ENCODE measurements around the gene MRPL17. TPM values are rescaled to one million over a fixed set of nuclear protein-coding genes. Genes with fewer than 3 reads are reported as not detected.

MRPL17 gene
- total RNA-seq, 1 donor from 2014 or later = 121 TPM

- Mint-ChIP-seq H3K4me1 (ENCODE audit: low read depth) (no peaks in the 10 kb centered on the region), H3K4me3 (no peak overlapping the region), H3K27ac (no peak overlapping the region), H3K27me3 (ENCODE audit: insufficient read depth) (no peaks in the 10 kb centered on the region), H3K9me3 (no peaks in the 10 kb centered on the region), H3K36me3 (ENCODE audit: low read depth) (no peaks in the 10 kb centered on the region)
- intact Hi-C loops (cut with micrococcal nuclease) = no loop called here
- no peak for DNase-seq (ENCODE audit: low spot score)
Measured at GRCh38 chr11:6646576-6646917, 36.6 kb downstream of the MRPL17 start.

GRCh38 chr11:6646071-6646470, 37.1 kb downstream of the MRPL17 start:
- H3K4me1 Mint-ChIP-seq (ENCODE audit: low read depth) = no peaks in the 10 kb centered on the region
- DNase-seq (ENCODE audit: low spot score) = no peak
- H3K27ac Mint-ChIP-seq = no peak overlapping the region
- H3K27me3 Mint-ChIP-seq (ENCODE audit: insufficient read depth) = no peaks in the 10 kb centered on the region
- intact Hi-C loops (cut with micrococcal nuclease) = no loop called here
- H3K36me3 Mint-ChIP-seq (ENCODE audit: low read depth) = no peaks in the 10 kb centered on the region
- H3K4me3 Mint-ChIP-seq = no peak overlapping the region
- H3K9me3 Mint-ChIP-seq = no peaks in the 10 kb centered on the region

GRCh38 chr11:6642957-6643356, 40.2 kb downstream of the MRPL17 start:
- DNase-seq (ENCODE audit: low spot score) = no peak
- H3K4me1 Mint-ChIP-seq (ENCODE audit: low read depth) = peaks cover 6% of the 10 kb centered on the region
- no peak overlapping the region for H3K4me3 Mint-ChIP-seq
- H3K27me3 Mint-ChIP-seq (ENCODE audit: insufficient read depth) = no peaks in the 10 kb centered on the region
- no peaks in the 10 kb centered on the region for H3K9me3 Mint-ChIP-seq
- H3K27ac Mint-ChIP-seq = no peak overlapping the region
- H3K36me3 Mint-ChIP-seq (ENCODE audit: low read depth) = no peaks in the 10 kb centered on the region
- intact Hi-C loops (cut with micrococcal nuclease) = no loop called here

GRCh38 chr11:6640985-6641701, 42.0 kb downstream of the MRPL17 start:
- no peak for DNase-seq (ENCODE audit: low spot score)
- Mint-ChIP-seq H3K4me3 (no peak overlapping the region), H3K27ac (no peak overlapping the region), H3K4me1 (ENCODE audit: low read depth) (peaks cover 6% of the 10 kb centered on the region), H3K36me3 (ENCODE audit: low read depth) (no peaks in the 10 kb centered on the region), H3K27me3 (ENCODE audit: insufficient read depth) (no peaks in the 10 kb centered on the region), H3K9me3 (no peaks in the 10 kb centered on the region)
- intact Hi-C loops (cut with micrococcal nuclease) = no loop called here

GRCh38 chr11:6640036-6640984, 42.8 kb downstream of the MRPL17 start:
- Mint-ChIP-seq H3K9me3 (no peaks in the 10 kb centered on the region), H3K4me3 (no peak overlapping the region), H3K4me1 (ENCODE audit: low read depth) (peaks cover 6% of the 10 kb centered on the region), H3K36me3 (ENCODE audit: low read depth) (no peaks in the 10 kb centered on the region), H3K27ac (no peak overlapping the region), H3K27me3 (ENCODE audit: insufficient read depth) (no peaks in the 10 kb centered on the region)
- DNase-seq (ENCODE audit: low spot score) = no peak
- intact Hi-C loops (cut with micrococcal nuclease) = no loop called here

- Mint-ChIP-seq H3K9me3 (no peaks in the 10 kb centered on the region), H3K27me3 (ENCODE audit: insufficient read depth) (no peaks in the 10 kb centered on the region), H3K4me3 (no peak overlapping the region), H3K27ac (no peak overlapping the region), H3K36me3 (ENCODE audit: low read depth) (no peaks in the 10 kb centered on the region), H3K4me1 (ENCODE audit: low read depth) (peaks cover 6% of the 10 kb centered on the region)
- DNase-seq (ENCODE audit: low spot score) = no peak
- intact Hi-C loops (cut with micrococcal nuclease) = no loop called here
Measured at GRCh38 chr11:6638429-6638828, 44.7 kb downstream of the MRPL17 start.

- intact Hi-C loops (cut with micrococcal nuclease) = no loop called here
- no peaks in the 10 kb centered on the region for H3K36me3 Mint-ChIP-seq (ENCODE audit: low read depth)
- H3K27me3 Mint-ChIP-seq (ENCODE audit: insufficient read depth) = no peaks in the 10 kb centered on the region
- no peak overlapping the region for H3K27ac Mint-ChIP-seq
- no peak for DNase-seq (ENCODE audit: low spot score)
- no peaks in the 10 kb centered on the region for H3K9me3 Mint-ChIP-seq
- H3K4me1 Mint-ChIP-seq (ENCODE audit: low read depth) = peaks cover 6% of the 10 kb centered on the region
- no peak overlapping the region for H3K4me3 Mint-ChIP-seq
Measured at GRCh38 chr11:6637871-6638270, 45.3 kb downstream of the MRPL17 start.

- H3K4me3 Mint-ChIP-seq = no peak overlapping the region
- H3K4me1 Mint-ChIP-seq (ENCODE audit: low read depth) = peaks cover 6% of the 10 kb centered on the region
- no peaks in the 10 kb centered on the region for H3K36me3 Mint-ChIP-seq (ENCODE audit: low read depth)
- no peaks in the 10 kb centered on the region for H3K27me3 Mint-ChIP-seq (ENCODE audit: insufficient read depth)
- intact Hi-C loops (cut with micrococcal nuclease) = no loop called here
- DNase-seq (ENCODE audit: low spot score) = no peak
- no peak overlapping the region for H3K27ac Mint-ChIP-seq
- no peaks in the 10 kb centered on the region for H3K9me3 Mint-ChIP-seq
Measured at GRCh38 chr11:6636480-6636879, 46.7 kb downstream of the MRPL17 start.

GRCh38 chr11:6635082-6635932, 47.8 kb downstream of the MRPL17 start:
- Mint-ChIP-seq H3K9me3 (no peaks in the 10 kb centered on the region), H3K4me3 (no peak overlapping the region), H3K4me1 (ENCODE audit: low read depth) (peaks cover 6% of the 10 kb centered on the region), H3K36me3 (ENCODE audit: low read depth) (no peaks in the 10 kb centered on the region), H3K27me3 (ENCODE audit: insufficient read depth) (no peaks in the 10 kb centered on the region), H3K27ac (no peak overlapping the region)
- intact Hi-C loops (cut with micrococcal nuclease) = no loop called here
- no peak for DNase-seq (ENCODE audit: low spot score)

GRCh38 chr11:6634534-6634933, 48.6 kb downstream of the MRPL17 start:
- H3K36me3 Mint-ChIP-seq (ENCODE audit: low read depth) = no peaks in the 10 kb centered on the region
- H3K27me3 Mint-ChIP-seq (ENCODE audit: insufficient read depth) = no peaks in the 10 kb centered on the region
- DNase-seq (ENCODE audit: low spot score) = no peak
- intact Hi-C loops (cut with micrococcal nuclease) = no loop called here
- no peak overlapping the region for H3K4me3 Mint-ChIP-seq
- H3K4me1 Mint-ChIP-seq (ENCODE audit: low read depth) = peaks cover 5% of the 10 kb centered on the region
- no peak overlapping the region for H3K27ac Mint-ChIP-seq
- no peaks in the 10 kb centered on the region for H3K9me3 Mint-ChIP-seq

- Mint-ChIP-seq H3K9me3 (no peaks in the 10 kb centered on the region), H3K27me3 (ENCODE audit: insufficient read depth) (no peaks in the 10 kb centered on the region), H3K4me1 (ENCODE audit: low read depth) (no peaks in the 10 kb centered on the region), H3K4me3 (no peak overlapping the region), H3K36me3 (ENCODE audit: low read depth) (no peaks in the 10 kb centered on the region), H3K27ac (no peak overlapping the region)
- DNase-seq (ENCODE audit: low spot score) = no peak
- intact Hi-C loops (cut with micrococcal nuclease) = no loop called here
Measured at GRCh38 chr11:6633422-6634408, 49.4 kb downstream of the MRPL17 start.

All from activated T-helper 1 cell treated with anti-CD3 and anti-CD28 coated beads, Interleukin-12 subunit alpha, Interleukin-12 subunit beta, Interleukin-2, Interleukin-4 antibody, amounts not matched to agents 30 ng/mL and 10 ng/mL and 1 ng/mL, durations not matched to agents 14 hours and 24 hours and 36 hours (primary cell).